ENCODE measurements around the gene SUMO1.

- TF ChIP-seq CTCF (IDR thresholded peaks at IDR 0.05; ENCODE audit: insufficient read depth, low read depth, low read length) = no peak
- no peak for TF ChIP-seq EZH2 (IDR thresholded peaks at IDR 0.05; ENCODE audit: insufficient read depth, low read length)
These were observed 74.0 kb downstream of the SUMO1 start for GRCh38 chr2:202164411-202164810.

Measured in astrocyte (in vitro differentiated cells and primary cell).